ENCODE results near the gene DIAPH2.

Gene DIAPH2

DNA sequence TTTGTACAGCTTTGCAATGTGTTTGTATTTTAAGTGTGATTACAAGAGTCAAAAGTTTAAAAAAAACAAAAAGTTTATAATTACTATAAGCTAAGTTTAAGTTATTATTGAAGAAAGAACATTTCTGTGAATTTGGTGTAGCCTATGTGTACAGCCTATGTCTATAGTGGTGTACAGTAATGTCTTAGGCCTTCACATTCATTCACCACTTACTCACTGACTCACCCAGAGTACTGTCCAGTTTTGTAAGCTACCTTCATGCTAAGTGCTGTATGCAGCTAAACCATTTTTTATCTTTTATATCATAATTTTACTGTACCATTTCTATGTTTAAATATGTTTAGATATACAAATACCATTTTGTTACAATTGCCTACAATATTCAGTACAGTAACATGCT is 381.3 kb downstream of the DIAPH2 start:
- peak; percentile 49 for FAIRE-seq

- FAIRE-seq, result peak; percentile 64
Observed at GRCh38 chrX:97066381-97066780, 381.7 kb downstream of the DIAPH2 start.

DNA sequence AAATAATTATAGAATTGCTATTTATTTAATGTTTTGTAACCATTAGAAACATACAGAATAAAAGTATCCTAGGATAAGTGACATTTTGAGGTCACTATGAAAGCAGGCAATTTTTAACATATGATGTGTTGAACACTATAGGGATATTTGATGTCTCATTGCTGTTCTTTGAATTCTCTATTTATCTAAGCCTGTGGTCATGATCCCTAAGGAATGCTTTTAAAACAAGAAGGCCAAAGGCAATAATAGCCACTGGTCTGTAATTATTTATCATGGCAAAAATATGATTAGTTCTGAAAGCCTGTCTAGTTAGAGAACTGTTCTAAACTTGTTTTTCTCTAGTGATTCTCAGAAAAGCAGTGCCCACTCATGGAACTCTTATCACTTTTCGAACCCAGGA is 385.7 kb downstream of the DIAPH2 start:
- FAIRE-seq, result peak; percentile 95

DNA sequence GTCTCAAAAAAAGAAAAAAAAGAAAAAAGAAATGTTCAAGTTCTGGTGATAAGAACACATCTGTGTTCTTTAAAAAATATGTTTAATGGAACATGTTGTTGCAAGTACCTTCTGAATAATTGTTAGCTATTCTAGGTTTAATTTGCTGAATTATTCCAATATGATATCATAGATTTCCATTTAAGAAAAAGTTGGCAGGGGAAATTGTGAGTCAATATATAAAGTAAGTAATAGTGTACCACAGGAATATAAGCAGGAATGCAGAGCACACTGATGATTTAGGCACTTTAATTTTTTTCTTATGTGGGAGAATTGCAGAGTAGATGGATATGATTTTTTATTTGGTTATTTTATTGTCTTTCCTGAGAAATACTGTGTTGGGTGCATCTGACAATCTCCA is 389.8 kb downstream of the DIAPH2 start:
- no peak for FAIRE-seq

GRCh38 chrX:97089116-97089515 is 404.5 kb downstream of the DIAPH2 start:
- no peak for FAIRE-seq

DNA sequence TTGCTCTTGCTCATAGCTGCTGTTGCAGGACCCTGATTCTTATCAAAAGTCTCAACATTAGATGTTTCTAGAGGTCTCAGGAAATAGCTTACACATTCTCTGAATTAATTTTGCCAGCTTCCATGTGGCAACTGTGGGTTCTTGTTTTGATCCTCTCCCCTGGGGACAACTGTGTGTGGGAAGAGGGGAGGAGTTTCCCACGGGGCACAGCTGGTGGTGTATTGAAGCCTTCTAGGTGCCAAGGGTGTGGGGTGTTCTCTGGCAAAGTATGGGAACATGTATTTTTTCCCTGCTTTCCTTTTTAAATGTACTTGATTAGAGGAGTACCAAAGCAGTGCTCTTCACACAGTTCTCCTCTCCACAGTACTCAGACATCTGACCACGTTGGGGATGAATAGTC is 411.7 kb downstream of the DIAPH2 start:
- no peak for FAIRE-seq

- no peak for FAIRE-seq
Observed at GRCh38 chrX:97102938-97103337, 418.3 kb downstream of the DIAPH2 start.

GRCh38 chrX:97109730-97110129 is 425.1 kb downstream of the DIAPH2 start:
- FAIRE-seq, result peak; percentile 96

GRCh38 chrX:97117572-97117971 is 432.9 kb downstream of the DIAPH2 start:
- FAIRE-seq, result no peak

GRCh38 chrX:97119474-97120109 is 434.9 kb downstream of the DIAPH2 start:
- FAIRE-seq, result no peak

- no peak for FAIRE-seq
Observed at GRCh38 chrX:97123001-97123400, 438.4 kb downstream of the DIAPH2 start.

GRCh38 chrX:97126020-97126419 is 441.4 kb downstream of the DIAPH2 start:
- no peak for FAIRE-seq

DNA sequence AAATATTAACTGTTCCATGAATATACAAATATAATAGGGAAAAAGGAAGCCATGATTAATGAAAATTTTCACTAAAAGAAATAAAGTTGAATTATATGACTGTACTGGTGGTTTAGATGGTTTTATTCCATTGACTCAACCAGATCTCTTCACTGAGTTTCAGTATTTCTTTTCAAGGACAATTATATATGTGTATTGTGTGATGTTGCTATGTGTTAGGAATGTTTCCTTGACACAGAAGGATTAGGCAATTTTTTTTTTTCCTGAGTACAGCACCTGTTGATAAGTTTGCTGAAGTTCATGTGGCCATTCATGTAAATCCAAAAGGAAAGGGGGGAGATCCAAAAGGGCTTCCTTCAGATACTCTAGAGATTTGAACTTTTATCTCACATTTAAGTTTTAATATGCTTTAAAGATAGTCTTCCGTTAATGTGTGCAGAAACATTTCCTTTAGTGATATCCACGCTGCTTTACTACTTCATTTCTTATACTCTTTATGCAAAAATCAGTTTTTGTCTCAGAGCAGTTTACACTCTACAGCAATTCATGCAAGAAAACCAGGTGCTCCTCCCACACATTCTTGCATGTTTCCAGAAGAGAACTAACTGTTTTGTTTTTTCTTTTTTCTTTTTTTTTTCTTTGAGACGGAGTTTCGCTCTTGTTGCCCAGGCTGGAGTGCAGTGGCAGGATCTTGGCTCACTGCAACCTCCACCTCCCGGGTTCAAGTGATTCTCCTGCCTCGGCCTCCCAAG is 448.2 kb downstream of the DIAPH2 start:
- FAIRE-seq, result peak; percentile 49

GRCh38 chrX:97145934-97146333 is 461.3 kb downstream of the DIAPH2 start:
- FAIRE-seq, result peak; percentile 41

- no peak for FAIRE-seq
Observed at GRCh38 chrX:97155816-97156215, 471.2 kb downstream of the DIAPH2 start.

- FAIRE-seq, result no peak
Observed at GRCh38 chrX:97158269-97158668, 473.6 kb downstream of the DIAPH2 start.

DNA sequence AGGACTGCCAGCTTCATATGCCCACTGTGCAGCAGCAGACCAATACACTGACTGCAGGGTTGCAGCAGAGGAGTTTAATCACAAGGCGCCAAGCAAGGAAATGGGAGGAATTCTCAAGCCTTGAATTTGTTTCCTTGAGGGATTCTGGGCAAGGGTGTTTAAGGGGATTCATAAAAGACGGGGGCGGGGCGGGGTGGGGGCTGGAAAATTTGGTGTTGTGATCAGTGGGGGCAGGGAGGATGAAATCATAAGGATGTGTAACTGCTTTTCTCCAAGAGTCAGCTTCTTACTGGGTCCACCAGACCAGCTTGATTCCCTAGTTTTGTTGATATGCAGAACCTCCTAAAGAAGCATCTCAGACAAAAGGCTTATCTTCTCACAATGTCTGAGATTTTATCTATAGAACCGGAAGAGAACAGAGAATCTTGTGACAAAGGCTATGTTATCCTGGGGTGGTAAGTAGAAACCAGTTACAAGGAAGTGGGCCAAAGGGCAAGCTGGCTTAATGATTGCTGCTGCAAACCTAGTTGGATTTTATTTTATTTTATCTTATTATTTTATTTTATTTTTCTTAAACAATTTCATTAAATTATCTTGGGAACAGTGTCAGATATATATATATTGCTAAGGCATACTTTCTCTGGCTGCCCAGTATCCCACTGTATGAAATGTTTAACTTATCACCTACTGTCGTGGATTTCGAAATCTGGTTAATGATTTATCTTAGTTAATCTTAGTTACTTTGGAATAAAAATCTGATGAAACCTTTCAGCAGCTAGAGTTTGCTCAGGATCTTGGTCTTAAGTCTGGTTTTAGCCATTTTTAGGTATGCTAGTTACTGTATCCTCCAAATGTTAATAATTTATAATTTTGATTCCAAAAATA is 475.5 kb downstream of the DIAPH2 start:
- no peak for FAIRE-seq

DNA sequence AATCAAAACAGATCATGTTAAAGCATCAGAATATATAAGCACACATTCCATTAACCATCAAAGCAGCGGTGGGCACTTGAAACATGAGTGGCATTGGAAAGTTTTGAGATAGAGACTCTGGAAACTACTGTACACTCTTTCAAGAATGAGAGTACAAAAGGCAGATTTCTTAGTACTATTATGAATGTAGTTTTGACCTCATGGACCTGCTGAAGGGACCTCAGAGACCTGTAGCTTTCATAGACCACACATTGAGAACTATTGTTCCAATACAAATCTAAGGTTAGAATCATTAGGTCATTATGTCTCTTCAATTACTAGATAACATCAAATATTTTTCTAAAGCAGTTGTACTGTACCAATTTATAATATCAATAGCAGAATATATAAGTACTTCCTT is 482.7 kb downstream of the DIAPH2 start:
- FAIRE-seq, result no peak

GRCh38 chrX:97168646-97169045 is 484.0 kb downstream of the DIAPH2 start:
- FAIRE-seq, result peak; percentile 38

- FAIRE-seq, result no peak
Observed at GRCh38 chrX:97175147-97175546, 490.5 kb downstream of the DIAPH2 start.

- FAIRE-seq, result no peak
Observed at GRCh38 chrX:97189668-97190067, 505.0 kb downstream of the DIAPH2 start.

- FAIRE-seq, result no peak
Observed at GRCh38 chrX:97199501-97199900, 514.9 kb downstream of the DIAPH2 start.

GRCh38 chrX:97200454-97200853 is 515.8 kb downstream of the DIAPH2 start:
- FAIRE-seq, result no peak

- no peak for FAIRE-seq
Observed at GRCh38 chrX:97210501-97210900, 525.9 kb downstream of the DIAPH2 start.

Measured in colon (tissue), 2 donors.